ENCODE measurements around the gene ZBTB2. TPM values are rescaled to one million over a fixed set of nuclear protein-coding genes. Genes with fewer than 3 reads are reported as not detected.
"Not testable (repeated sequence)": the region's sequence is repeated elsewhere in the genome, so short reads cannot be mapped to it uniquely, and the experiment has no call there.

Gene ZBTB2
- total RNA-seq, 1 donor from 2014 or later, result 10.3 TPM

DNA sequence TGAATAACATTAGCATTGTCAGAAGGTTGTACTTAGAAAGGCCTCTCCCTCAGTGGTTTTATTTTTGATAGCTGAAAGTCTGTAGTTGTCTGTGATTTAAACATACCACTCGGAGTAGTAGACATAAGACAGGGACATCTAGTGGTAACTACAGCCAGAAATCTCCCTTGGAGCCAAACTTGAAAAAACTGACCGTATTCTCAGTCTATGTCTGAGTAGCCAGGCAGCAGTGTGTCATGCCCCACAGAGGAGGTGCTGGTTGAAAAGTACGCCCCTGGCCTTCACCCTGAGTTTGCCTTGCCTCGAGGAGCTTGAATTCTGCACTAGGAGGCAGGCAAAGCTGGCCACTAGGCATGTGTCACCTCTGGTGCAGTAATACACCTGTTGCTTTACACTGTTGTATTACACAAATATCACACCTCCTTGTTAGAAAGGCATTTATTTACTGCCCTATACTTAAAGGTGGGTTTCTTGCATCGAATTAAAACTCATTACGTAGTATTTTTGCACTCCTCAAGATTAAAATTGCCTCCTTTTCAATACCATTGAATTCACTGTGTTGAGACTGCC, 20.8 kb downstream of the ZBTB2 start:
- no peak for DNase-seq

- DNase-seq, result no peak
These were observed 26.1 kb downstream of the ZBTB2 start for GRCh38 chr6:151365233-151365632.

DNA sequence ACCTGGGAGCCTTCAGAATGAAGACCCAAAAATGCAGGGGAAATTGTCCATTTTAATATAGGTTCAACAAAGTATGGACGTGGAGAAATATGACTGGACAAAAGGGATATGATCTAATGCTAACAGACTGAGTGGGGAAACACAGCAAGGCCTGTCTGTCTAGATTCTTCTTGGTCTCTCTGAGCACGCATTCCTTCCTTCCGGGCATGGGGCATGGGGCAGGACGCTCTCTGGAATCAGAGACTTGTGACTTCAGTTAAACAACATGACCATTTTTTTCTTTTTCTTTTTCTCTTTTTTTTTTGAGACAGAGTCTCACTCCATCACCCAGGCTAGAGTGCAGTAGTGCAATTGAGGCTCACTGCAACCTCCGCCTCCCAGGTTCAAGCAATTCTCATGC, 31.9 kb downstream of the ZBTB2 start:
- no peak for DNase-seq

DNA sequence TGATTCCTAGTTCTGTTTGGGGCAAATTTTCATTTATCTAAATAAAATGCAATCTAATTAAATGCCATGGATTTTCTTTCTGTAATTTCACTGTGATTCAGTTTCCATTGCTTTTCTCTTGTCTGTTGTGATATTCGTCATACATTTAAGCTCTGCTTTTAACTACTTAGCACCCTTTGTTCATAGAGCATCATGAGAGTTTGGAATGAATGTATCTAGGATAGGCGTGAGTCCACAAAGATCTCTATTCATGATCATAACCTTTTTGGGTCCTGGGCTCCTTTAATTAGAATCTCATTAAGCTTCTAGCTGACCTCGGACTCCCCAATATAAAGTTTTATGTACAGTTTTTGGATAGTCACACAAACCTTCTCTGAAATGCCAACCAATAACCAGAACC, 32.9 kb downstream of the ZBTB2 start:
- no peak for DNase-seq

DNA sequence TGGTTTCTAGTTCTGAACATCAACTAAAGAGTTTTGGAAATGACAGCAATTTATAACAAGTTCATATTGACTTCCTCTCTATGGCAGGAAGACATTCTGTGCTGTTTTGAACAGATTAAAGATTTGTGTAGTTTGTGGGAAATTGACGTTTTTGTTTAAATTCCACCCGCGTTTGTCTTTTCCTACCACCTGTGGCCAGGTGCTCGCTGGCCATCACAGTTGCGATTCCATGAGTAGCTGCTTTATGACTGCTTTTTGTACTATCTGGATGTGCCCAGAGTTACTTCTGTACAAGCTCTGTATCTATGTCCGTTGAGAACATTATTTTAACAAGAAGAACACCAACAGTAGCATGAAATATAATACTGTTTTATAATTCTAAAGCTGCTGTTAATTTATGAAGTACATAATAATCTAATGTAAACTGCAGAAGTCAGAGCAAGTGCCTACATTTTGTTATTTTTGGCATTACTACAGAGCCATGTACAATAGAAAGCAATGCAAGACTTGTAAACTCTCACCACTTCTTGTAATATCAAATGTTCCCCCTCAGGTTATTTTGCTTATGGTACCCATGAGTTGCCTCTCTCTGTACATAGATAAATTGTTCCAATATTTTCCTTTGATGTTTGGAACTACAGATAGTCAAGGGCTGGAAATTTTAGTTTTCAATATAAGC, 33.5 kb downstream of the ZBTB2 start:
- DNase-seq, result no peak

DNA sequence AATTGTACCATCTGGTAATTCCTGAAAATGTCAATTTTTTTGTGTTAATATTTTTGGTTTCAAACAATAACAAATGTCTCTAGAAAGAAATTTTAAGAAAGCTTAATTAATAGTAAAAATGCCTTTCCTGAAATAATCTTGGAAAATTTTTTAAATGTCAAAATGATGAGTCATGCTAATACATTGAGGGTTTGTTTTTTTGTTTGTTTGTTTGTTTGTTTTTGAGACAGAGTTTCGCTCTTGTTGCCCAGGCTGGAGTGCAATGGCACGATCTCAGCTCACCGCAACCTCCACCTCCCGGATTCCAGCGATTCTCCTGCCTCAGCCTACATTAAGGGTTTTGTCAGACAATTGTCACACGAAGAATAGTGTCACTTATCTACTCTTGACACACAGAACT, 34.4 kb downstream of the ZBTB2 start:
- not testable (repeated sequence) for DNase-seq

- no peak for DNase-seq
These were observed 37.6 kb downstream of the ZBTB2 start for GRCh38 chr6:151353795-151354194.

DNA sequence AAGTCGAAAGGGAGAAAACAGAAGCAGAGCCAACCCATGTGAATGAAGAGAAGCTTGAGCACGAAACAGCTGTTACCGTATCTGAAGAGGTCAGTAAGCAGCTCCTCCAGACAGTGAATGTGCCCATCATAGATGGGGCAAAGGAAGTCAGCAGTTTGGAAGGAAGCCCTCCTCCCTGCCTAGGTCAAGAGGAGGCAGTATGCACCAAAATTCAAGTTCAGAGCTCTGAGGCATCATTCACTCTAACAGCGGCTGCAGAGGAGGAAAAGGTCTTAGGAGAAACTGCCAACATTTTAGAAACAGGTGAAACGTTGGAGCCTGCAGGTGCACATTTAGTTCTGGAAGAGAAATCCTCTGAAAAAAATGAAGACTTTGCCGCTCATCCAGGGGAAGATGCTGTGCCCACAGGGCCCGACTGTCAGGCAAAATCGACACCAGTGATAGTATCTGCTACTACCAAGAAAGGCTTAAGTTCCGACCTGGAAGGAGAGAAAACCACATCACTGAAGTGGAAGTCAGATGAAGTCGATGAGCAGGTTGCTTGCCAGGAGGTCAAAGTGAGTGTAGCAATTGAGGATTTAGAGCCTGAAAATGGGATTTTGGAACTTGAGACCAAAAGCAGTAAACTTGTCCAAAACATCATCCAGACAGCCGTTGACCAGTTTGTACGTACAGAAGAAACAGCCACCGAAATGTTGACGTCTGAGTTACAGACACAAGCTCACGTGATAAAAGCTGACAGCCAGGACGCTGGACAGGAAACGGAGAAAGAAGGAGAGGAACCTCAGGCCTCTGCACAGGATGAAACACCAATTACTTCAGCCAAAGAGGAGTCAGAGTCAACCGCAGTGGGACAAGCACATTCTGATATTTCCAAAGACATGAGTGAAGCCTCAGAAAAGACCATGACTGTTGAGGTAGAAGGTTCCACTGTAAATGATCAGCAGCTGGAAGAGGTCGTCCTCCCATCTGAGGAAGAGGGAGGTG, 38.7 kb downstream of the ZBTB2 start:
- no peak for DNase-seq

DNA sequence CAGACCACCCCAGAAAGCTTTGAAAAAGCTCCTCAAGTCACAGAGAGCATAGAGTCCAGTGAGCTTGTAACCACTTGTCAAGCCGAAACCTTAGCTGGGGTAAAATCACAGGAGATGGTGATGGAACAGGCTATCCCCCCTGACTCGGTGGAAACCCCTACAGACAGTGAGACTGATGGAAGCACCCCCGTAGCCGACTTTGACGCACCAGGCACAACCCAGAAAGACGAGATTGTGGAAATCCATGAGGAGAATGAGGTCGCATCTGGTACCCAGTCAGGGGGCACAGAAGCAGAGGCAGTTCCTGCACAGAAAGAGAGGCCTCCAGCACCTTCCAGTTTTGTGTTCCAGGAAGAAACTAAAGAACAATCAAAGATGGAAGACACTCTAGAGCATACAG, 39.6 kb downstream of the ZBTB2 start:
- DNase-seq, result no peak

DNA sequence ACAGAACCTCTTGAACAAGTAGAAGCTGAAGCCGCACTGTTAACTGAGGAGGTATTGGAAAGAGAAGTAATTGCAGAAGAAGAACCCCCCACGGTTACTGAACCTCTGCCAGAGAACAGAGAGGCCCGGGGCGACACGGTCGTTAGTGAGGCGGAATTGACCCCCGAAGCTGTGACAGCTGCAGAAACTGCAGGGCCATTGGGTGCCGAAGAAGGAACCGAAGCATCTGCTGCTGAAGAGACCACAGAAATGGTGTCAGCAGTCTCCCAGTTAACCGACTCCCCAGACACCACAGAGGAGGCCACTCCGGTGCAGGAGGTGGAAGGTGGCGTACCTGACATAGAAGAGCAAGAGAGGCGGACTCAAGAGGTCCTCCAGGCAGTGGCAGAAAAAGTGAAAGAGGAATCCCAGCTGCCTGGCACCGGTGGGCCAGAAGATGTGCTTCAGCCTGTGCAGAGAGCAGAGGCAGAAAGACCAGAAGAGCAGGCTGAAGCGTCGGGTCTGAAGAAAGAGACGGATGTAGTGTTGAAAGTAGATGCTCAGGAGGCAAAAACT, 40.1 kb downstream of the ZBTB2 start:
- DNase-seq, result no peak

DNA sequence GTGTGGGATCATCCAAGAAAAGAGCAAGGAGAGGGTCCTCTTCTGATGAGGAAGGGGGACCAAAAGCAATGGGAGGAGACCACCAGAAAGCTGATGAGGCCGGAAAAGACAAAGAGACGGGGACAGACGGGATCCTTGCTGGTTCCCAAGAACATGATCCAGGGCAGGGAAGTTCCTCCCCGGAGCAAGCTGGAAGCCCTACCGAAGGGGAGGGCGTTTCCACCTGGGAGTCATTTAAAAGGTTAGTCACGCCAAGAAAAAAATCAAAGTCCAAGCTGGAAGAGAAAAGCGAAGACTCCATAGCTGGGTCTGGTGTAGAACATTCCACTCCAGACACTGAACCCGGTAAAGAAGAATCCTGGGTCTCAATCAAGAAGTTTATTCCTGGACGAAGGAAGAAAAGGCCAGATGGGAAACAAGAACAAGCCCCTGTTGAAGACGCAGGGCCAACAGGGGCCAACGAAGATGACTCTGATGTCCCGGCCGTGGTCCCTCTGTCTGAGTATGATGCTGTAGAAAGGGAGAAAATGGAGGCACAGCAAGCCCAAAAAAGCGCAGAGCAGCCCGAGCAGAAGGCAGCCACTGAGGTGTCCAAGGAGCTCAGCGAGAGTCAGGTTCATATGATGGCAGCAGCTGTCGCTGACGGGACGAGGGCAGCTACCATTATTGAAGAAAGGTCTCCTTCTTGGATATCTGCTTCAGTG, 40.8 kb downstream of the ZBTB2 start:
- no peak for DNase-seq

DNA sequence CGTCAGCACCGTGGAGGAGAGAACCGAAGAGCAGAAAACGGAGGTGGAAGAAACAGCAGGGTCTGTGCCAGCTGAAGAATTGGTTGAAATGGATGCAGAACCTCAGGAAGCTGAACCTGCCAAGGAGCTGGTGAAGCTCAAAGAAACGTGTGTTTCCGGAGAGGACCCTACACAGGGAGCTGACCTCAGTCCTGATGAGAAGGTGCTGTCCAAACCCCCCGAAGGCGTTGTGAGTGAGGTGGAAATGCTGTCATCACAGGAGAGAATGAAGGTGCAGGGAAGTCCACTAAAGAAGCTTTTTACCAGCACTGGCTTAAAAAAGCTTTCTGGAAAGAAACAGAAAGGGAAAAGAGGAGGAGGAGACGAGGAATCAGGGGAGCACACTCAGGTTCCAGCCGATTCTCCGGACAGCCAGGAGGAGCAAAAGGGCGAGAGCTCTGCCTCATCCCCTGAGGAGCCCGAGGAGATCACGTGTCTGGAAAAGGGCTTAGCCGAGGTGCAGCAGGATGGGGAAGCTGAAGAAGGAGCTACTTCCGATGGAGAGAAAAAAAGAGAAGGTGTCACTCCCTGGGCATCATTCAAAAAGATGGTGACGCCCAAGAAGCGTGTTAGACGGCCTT, 41.6 kb downstream of the ZBTB2 start:
- no peak for DNase-seq

- not testable (repeated sequence) for DNase-seq
These were observed 48.6 kb downstream of the ZBTB2 start for GRCh38 chr6:151342750-151343149.

DNA sequence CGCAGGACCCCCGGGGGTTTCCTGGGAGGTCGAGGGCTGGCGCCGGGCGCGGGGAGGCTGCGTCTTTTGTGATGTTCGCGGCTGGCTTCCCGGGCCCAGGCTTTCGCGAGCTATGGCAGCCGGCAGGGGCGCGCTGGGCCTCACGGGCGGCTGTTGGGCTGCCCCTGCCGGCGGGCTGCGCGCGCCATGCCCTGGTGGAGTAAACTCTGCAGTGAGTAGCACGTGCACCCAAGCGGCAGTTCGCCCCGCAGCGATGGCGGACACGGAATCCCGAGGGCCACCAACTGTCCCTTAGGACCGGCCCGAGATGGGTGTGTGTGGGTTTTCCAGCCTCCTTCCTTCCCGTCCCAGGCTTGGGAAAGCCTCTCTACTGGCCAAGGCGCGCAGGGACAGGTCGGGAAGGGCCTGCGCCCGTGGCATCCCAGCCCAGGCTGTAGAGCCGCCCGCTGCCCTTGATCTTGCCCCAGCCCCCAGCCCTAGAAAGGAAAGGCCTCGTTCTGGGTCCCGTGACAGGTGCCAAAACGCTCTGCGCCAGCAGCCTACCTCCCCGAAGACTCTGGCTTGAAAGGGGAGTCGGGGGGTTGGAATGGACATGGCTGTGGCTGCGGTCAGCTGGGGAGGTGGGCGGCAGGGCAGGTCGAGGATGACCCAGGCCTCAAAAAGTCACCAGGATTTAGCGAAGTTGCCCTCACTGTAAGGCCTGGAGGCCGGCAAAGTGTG, 49.7 kb downstream of the ZBTB2 start:
- DNase-seq, result no peak

DNA sequence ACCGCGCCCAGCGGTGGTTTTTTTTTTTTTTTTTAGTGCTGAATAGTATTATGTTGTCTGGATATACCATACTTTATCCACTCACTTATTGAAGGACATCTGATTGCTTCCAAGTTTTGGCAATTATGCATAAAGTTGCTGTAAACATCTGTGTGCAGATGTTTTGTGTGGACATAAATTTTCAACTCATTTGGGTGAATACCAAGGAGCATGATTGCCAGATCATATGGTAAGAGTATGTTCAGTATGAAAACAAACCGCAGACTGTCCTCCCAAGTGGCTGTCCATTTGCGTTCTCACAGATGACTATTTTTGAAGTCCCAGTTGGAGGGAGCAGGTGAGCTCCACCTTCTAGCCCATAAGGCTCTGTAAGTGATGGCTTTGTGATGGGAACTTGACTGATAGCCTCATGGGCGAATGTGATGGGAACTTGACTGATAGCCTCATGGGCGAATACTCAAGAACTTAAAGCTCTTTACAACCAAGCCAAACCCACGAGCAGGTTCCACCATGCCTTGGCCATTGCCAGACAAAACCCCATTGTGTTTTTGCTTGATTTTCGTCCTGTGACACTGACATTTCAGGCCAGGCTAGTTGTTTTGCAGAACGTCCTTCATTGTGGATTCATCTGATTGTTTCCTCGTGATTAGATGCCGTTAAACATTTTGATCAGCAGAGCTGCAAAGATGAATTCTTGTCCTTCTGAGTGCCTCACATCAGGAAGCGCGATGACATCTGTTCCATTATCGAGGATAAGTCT, 51.0 kb downstream of the ZBTB2 start:
- DNase-seq, result no peak

GRCh38 chr6:151339369-151339768, 52.0 kb downstream of the ZBTB2 start:
- DNase-seq, result no peak

DNA sequence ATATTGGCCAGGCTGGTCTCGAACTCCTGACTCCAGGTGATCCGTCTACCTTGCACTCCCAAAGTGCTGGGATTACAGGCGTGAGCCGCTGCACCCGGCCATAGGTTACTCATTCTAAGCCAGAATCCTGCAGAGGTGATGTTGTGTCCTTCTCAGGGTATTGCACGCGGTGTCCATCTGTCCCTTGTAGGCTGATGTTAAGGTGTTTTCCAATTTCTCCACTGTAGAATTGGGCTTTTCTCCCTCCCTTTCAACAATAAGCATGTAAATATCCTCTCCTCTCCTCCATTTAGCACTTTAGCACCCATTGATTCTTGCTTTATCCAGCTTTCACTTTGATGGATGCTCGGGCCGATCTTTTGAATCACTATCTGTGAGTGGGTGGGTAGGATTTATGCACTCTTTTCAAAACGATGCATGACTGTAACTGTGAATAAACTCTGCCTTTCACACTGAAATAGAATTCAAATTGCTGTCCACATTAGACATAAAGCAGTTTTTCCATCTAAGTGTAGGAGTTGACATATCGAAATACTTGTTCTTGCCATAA, 52.6 kb downstream of the ZBTB2 start:
- DNase-seq, result no peak

DNA sequence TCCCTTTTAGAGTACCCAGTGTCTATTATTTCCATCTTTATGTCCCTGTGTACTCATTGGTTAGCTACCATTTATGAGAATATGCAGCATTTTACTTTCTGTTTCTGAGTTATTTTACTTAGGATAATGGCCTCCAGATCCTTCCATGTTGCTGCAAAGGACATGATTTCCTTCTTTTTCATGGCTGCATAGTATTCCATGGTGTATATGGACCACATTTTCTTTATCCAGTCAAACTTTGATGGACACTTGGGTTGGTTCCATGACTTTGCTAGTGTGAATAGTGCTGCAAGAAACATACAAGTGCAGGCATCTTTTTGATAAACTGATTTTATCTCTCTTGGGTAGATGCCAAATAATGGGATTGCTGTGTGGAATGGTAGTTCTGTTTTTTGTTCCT, 55.4 kb downstream of the ZBTB2 start:
- DNase-seq, result no peak

DNA sequence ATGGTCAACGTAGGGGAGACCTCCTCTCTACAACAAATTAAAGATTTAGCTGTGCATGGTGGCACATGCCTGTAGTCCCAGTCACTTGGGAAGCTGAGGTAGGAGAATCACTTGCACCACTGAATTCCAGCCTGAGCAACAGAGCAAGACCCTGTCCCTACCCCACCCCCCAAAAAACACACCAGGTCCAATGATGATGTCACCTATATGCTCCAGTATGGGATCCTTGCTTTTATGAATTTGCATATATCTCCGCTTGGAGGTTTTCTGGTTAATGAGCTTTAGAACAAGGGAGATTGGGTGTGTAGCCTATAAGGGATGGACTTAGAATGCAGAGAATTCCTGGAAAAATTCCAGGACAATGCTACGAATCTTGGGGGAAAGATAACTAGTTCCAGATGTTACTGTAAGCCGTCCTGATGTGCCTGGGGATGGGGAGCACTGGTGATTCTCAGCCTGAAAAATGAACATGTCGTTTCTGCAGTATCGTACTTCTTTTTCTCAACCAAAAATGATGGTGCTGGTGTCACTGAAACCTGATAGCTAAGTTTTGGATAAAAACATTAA, 61.1 kb downstream of the ZBTB2 start:
- DNase-seq, result no peak

DNA sequence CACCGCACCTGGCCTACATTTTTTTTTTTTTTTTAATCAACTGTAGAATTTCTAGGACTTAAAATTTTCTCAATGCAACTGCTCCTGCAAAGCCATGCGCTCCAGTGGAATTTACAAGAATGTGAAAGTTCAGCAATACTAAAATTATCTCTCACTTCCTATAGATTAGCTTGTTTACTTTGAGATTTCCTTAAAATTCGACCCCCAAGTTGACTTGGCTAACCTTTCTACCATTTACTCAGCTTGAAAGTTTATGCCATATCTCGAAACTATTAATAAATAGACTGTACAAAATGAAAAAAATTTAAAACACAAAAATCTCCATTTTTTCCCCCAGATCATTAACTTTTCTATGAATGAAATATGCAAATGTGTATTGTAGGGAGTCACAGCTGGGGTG, 64.3 kb downstream of the ZBTB2 start:
- no peak for DNase-seq

Data from occipital lobe (tissue), 2 donors.